HFF-Myc (cell line): ENCODE results near the gene BBOX1.

Experiments used
- DNase-seq: peaks from one replicate; pipeline ENCODE4 v3.0.0-alpha.2; 2011; ENCODE audit warnings: low read depth; ENCODE audit errors: extremely low read depth
- H3K4me3 ChIP-seq: replicated peaks from 2 replicates; pipeline ENCODE4 v1.5.1; 2011; ENCODE audit warnings: low read depth, mild to moderate bottlenecking, control low read depth, low read length
- CTCF ChIP-seq: IDR thresholded peaks from 2 replicates; pipeline ENCODE4 v1.5.1; 2012; ENCODE audit warnings: mild to moderate bottlenecking, low read depth, low read length, control low read depth; ENCODE audit errors: missing control alignments

BBOX1 gene

GRCh38 chr11:27013781-27014361 lies 26.7 kb upstream of the BBOX1 start:
- no peak overlapping the region for H3K4me3 ChIP-seq
- TF ChIP-seq CTCF, result no peak
- DNase-seq, result no peak

DNA sequence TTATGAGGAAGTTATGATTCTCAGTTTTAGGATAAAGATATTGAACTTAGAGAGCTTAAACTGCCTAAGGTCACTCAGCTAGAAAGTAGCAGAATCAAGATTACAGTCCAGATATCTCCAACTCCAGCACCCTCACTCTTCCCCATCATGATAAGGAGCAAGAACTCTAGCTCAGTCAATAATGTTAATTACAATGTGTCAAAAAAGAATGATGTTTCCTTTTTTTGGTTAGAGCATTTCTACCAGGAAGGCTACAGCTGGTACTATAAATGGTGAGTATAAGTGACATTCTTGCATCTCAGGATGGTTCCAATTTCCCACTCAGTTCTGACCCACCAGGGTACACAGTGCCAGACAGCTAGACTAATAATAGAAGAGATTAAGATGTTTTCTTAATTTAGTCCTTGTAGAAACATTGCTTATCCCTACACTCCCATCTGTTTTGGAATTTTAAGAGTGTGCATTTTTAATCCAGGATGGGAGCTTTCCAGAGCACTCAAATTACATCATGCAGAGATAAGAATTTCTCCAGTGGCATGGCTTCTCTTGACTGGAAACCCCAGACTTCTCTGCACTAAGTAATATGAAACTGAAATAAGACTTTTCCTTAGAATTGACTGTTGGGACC lies 21.6 kb upstream of the BBOX1 start:
- no peak overlapping the region for H3K4me3 ChIP-seq
- no peak for TF ChIP-seq CTCF
- no peak for DNase-seq

- DNase-seq, result no peak
- no peak for TF ChIP-seq CTCF
- H3K4me3 ChIP-seq, result no peak overlapping the region
Observed at GRCh38 chr11:27020751-27021150, 19.9 kb upstream of the BBOX1 start.

DNA sequence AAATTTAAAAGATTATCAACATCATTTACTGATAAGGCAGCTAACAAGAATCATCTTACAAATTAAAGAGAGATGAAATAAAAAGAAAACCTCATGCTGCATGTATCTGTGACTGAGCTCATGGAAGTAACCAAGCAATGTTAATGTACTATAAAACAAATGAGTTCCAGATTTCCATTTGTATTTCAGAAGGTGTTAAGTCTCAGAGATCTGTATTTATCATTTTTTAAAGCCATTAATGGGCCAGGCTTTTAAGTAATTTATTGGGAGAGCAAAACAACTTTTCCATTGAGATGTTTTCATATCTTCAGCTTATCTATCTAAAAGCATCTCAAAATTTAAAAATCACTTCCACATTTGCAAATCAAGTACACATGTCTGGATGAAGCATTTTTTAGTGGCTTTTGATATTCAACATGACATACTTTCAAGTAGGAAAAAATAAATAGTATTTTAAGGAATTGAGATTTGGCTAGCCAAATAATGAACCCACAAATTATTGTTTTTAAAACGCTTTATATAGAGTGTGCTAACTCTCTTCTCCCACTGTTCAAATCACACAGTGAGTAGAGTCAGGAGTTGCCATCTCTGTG lies 17.9 kb upstream of the BBOX1 start:
- TF ChIP-seq CTCF, result no peak
- H3K4me3 ChIP-seq, result no peak overlapping the region
- peak; percentile 52 for DNase-seq

DNA sequence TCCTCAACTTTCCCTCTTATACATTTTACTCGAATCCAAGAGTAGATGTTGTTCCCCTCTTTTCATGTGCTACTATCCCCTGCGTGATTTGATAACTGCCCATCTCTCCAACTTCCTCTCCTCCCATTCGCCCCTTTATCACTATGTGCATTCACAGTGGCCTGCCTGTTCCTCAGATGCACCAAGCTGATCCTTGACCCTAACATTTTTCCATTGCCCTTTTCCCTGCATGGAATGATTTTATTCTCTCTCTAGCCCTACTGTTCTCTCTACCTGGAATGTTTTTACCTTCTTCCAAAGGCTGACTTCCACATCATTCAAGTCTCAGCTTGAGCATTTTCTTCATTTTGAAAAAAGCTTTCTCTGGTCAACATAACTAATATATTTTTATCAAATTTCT lies 15.8 kb upstream of the BBOX1 start:
- no peak for DNase-seq
- TF ChIP-seq CTCF, result no peak
- no peak overlapping the region for H3K4me3 ChIP-seq

GRCh38 chr11:27025312-27025955 lies 15.2 kb upstream of the BBOX1 start:
- no peak overlapping the region for H3K4me3 ChIP-seq

More at GRCh38 chr11:27025312-27025955, 15.2 kb upstream of the BBOX1 start:
- DNase-seq, result no peak
- no peak for TF ChIP-seq CTCF
